NT2/D1 (cell line): ENCODE data around the gene ACBD6.

Source experiments
- DNase-seq: peaks from one replicate; pipeline ENCODE4 v3.0.0-alpha.2; 2011; ENCODE audit warnings: low read depth, low spot score
- H3K27me3 ChIP-seq: 2 replicates; pipeline ENCODE4 v1.6.0; 2011; ENCODE audit warnings: mild to moderate bottlenecking; ENCODE audit not compliant: insufficient read length, insufficient read depth
- H3K36me3 ChIP-seq: 2 replicates; pipeline ENCODE4 v1.6.1; 2011; ENCODE audit warnings: mild to moderate bottlenecking, low read length, mixed read lengths; ENCODE audit not compliant: insufficient read depth, insufficient read length
- H3K4me1 ChIP-seq: 2 replicates; pipeline ENCODE4 v1.5.1; 2011; ENCODE audit not compliant: insufficient read depth, insufficient read length
- H3K4me3 ChIP-seq: 2 replicates; pipeline ENCODE4 v1.5.1; 2011; ENCODE audit warnings: low read depth; ENCODE audit not compliant: insufficient read length
- H3K9ac ChIP-seq: 2 replicates; pipeline ENCODE4 v1.6.0; 2011; ENCODE audit warnings: low read depth; ENCODE audit not compliant: insufficient read length
- H3K9me3 ChIP-seq: 2 replicates; pipeline ENCODE4 v1.5.1; 2011; ENCODE audit warnings: mild to moderate bottlenecking, low read length; ENCODE audit not compliant: insufficient read depth
- SUZ12 ChIP-seq: IDR thresholded peaks from 2 replicates; pipeline ENCODE4 v1.6.1; 2011; ENCODE audit not compliant: insufficient read length, insufficient read depth; ENCODE audit errors: extremely low read depth
- YY1 ChIP-seq: IDR thresholded peaks from 2 replicates; pipeline ENCODE4 v1.6.1; 2011; ENCODE audit not compliant: insufficient read length, insufficient read depth
- ZNF274 ChIP-seq: IDR thresholded peaks from 2 replicates; pipeline ENCODE4 v1.6.1; 2011; ENCODE audit warnings: mild to moderate bottlenecking, low read depth, low read length

The ACBD6 gene

DNA sequence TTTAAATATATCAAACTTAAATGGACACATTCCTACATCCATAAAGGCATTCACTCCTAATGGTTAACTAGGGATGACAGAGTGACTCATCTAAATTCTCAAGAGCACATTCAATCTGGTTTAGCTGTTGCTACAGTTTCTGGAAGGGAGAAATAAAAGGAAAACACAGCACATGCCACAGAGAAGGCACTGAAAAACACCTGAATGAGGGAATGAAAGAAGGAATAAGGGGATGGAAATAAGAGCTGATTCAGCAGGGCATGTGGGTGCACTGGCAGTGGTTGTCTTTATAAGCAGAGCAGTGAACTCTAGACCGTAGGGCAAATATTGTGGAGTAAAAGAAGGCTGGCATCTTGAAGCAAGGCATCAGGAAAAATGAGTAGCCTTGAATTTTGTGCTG lies 193.0 kb downstream of the ACBD6 start:
- no peak overlapping the region for H3K9ac ChIP-seq
- no peaks in the 10 kb centered on the region for H3K4me1 ChIP-seq
- peaks cover 6% of the 10 kb centered on the region for H3K36me3 ChIP-seq
- TF ChIP-seq ZNF274 (no peak), SUZ12 (no peak), YY1 (no peak)
- H3K27me3 ChIP-seq, result no peaks in the 10 kb centered on the region
- DNase-seq, result no peak
- H3K9me3 ChIP-seq, result no peaks in the 10 kb centered on the region
- no peak overlapping the region for H3K4me3 ChIP-seq

DNA sequence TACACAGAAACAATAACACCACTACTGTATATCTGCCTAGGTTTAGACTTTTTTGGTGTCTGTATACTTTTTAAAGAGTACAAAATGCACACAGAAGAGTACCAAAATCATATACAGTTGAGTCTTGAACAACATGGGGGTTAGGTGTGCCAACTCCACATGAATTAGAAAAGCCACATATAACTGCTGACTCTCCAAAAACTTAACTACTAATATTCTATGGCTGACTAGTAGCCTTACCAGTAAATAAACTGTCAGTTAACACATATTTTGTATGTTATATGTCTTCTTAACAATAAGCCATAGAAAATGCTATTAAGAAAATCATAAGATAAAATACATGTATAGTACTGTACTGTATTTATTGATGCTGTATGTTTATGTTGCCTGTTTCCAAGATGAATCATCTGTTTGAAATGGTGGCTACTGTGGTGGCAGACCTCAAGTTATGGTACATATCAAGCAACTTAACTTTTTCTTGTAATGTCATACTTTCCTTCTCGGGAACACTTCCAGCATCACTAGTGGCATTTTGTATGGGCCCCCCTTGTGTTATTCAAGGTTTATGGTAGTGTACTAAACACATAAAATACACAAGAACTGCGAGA lies 201.1 kb downstream of the ACBD6 start:
- Histone ChIP-seq H3K9ac (no peak overlapping the region), H3K9me3 (no peaks in the 10 kb centered on the region), H3K36me3 (no peaks in the 10 kb centered on the region), H3K4me1 (no peaks in the 10 kb centered on the region), H3K4me3 (no peak overlapping the region), H3K27me3 (no peaks in the 10 kb centered on the region)
- TF ChIP-seq YY1, result no peak
- TF ChIP-seq ZNF274, result no peak
- TF ChIP-seq SUZ12, result no peak
- DNase-seq, result no peak

DNA sequence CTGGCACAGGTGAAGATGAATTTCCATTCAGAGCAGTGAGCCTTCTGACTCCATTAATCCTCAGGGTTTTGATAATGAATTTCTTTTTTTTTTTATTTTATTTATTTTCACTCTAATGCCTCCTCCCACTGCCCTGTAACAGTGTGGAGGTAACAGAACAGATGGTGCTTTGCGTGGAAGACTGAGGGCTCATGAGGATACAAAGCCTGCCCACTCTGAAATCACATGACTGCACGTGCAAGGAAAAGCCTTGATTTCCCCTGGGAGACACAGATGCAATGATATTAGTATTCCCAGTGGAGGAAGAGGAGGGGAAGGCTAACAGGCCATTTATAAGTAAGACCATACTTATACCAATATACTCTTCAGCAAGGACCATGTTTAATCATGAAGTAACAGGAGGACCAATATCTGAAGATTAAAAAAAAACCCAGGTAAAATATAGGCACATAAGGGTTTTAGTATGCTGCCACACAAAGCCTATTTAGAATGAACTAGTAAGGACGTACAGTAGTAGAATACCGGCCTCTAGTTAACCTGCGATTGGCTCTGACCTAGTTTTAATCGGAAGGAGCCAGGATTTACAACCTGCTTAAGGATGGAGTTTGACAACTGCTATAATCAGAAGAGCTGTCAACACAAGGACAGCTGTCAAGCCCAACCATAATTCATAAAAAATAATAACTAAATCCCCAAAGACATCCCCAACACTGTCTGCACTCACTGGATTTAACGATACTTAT lies 202.7 kb downstream of the ACBD6 start:
- H3K36me3 ChIP-seq, result peaks cover 2% of the 10 kb centered on the region
- no peak for DNase-seq
- no peak overlapping the region for H3K9ac ChIP-seq
- H3K4me3 ChIP-seq, result no peak overlapping the region
- TF ChIP-seq YY1 (no peak), SUZ12 (no peak), ZNF274 (no peak)
- H3K27me3 ChIP-seq, result no peaks in the 10 kb centered on the region
- H3K9me3 ChIP-seq, result no peaks in the 10 kb centered on the region
- H3K4me1 ChIP-seq, result no peaks in the 10 kb centered on the region

DNA sequence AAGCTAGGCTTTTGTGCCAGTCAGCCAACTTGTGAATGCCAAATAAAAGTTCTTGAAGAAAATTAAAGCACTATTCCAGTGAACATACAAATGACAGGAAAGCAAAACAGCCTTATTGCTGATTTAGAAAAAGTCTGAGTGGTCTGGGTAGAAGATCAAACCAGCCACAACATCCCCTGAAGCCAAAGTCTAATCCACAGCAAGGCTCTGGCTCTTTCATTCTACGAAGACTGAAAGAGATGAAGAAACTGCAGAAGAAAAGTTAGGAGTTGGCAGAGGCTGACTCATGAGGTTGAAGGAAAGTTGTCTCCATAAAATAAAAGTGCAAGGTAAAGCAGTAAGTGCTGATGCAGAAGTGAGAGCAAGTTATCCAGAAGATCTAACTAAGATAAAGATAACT lies 206.4 kb downstream of the ACBD6 start:
- Histone ChIP-seq H3K36me3 (peaks cover 3% of the 10 kb centered on the region), H3K4me1 (no peaks in the 10 kb centered on the region), H3K9ac (no peak overlapping the region), H3K27me3 (no peaks in the 10 kb centered on the region), H3K9me3 (no peaks in the 10 kb centered on the region), H3K4me3 (no peak overlapping the region)
- no peak for DNase-seq
- TF ChIP-seq YY1 (no peak), ZNF274 (no peak), SUZ12 (no peak)

DNA sequence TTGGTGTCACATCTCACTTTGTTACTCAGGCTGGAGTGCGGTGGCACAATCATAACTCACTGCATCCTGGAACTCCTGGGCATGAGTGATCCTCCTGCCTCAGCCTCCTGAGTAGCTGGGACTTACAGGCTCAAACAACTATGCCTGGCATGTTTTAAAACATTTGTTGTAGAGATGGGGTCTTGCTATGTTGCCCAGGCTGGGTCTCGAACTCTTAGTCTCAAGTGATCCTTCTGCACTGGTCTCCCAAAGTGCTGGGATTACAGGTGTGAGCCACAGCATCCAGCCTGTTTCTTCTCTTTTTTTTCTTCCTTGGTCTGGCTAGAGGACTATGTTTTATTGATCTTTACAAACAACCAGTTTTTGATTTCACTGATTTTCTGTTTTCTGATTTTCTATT lies 207.7 kb downstream of the ACBD6 start:
- H3K27me3 ChIP-seq, result no peaks in the 10 kb centered on the region
- no peak for TF ChIP-seq SUZ12
- TF ChIP-seq ZNF274, result no peak
- TF ChIP-seq YY1, result no peak
- H3K4me1 ChIP-seq, result no peaks in the 10 kb centered on the region
- DNase-seq, result no peak
- H3K4me3 ChIP-seq, result no peak overlapping the region
- no peak overlapping the region for H3K9ac ChIP-seq
- H3K36me3 ChIP-seq, result peaks cover 3% of the 10 kb centered on the region
- no peaks in the 10 kb centered on the region for H3K9me3 ChIP-seq

DNA sequence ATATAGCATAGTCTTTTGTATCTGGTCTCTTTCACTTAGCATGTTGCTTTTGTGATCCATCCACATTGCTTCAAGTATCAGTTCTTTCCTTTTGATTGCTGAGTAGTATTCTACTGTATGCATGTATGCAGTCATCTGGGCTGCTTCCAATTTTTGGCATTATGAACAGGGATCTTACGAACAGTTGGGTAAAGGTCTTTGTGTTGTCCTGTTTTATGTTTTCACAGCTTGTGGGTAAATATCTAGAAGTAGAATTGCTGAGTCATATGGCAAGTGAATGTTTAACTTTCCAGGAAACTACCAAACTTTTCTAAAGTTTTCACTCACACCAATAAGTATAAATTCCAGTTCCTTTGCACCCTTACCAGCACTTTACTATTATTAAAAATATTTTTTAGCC lies 211.4 kb downstream of the ACBD6 start:
- Histone ChIP-seq H3K36me3 (peaks cover 23% of the 10 kb centered on the region), H3K4me1 (no peaks in the 10 kb centered on the region), H3K27me3 (no peaks in the 10 kb centered on the region), H3K9ac (no peak overlapping the region), H3K4me3 (no peak overlapping the region), H3K9me3 (no peaks in the 10 kb centered on the region)
- TF ChIP-seq SUZ12 (no peak), YY1 (no peak), ZNF274 (no peak)
- DNase-seq, result no peak

DNA sequence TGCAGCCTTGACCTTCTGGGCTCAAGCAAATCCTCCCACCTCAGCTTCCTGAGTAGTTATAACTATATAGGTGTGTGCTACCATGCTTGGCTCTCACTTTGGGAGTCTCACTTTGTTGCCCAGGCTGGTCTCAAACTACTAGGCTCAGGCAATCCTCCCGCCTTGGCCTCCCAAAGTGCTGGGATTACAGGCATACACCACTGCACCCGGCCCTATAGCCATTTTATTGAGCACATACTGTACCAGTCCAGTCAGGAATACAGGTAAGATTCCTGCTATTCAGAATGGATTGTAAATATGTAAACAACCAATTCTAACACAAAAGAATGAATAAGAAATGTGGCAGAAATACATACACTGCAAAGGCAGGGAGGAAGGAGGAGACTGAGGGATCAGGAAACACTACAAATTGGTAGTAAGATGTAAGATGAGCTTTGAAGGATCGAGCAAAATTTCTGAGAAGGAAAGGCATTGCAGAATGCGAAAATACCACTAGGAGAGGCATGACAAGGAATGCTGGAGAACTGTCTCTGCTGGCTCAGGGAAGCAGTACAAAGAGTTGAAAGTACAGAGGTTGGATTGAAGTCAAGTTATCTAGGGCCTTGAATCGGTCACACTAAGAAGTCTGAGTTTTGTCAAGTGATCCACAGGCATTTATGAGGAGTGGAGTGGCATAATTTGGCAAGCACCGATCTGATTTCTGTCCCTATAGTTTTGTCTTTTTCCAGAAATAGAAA lies 211.9 kb downstream of the ACBD6 start:
- Histone ChIP-seq H3K36me3 (peaks cover 23% of the 10 kb centered on the region), H3K4me3 (no peak overlapping the region), H3K4me1 (no peaks in the 10 kb centered on the region), H3K9me3 (no peaks in the 10 kb centered on the region), H3K27me3 (no peaks in the 10 kb centered on the region), H3K9ac (no peak overlapping the region)
- TF ChIP-seq SUZ12, result no peak
- TF ChIP-seq YY1, result no peak
- no peak for TF ChIP-seq ZNF274
- no peak for DNase-seq
